ENCODE results near the gene YIPF1. TPM values are rescaled to one million over a fixed set of nuclear protein-coding genes. Genes with fewer than 3 reads are reported as not detected.
A peak's percentile ranks its signal among the peaks of the same experiment; 100 is the strongest.
"Not testable (repeated sequence)": the region's sequence is repeated elsewhere in the genome, so short reads cannot be mapped to it uniquely, and the experiment has no call there.

Gene YIPF1
- total RNA-seq, 1 donor from 2014 or later = 18.3 TPM

DNA sequence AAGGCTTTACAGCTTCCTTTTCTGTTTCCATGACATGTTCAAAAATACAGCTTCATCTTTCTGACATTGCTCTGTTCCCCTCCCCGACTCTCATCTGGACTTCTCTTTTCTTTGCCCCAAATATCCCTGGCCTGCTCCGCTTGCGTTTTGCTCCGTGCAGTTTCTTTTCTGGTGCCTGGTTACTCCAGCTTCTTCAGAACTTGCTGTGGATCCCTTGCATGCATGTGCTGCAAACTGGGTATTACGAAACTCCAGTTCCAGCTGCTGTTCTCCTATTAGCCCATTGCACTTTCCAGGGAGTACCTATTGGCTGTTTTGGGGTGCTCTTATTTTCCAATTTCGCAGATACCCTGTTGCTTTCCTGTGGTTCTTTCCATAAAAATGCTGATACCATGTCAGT is 41.6 kb downstream of the YIPF1 start:
- DNase-seq (ENCODE audit: low spot score) (no peak), ATAC-seq (no peak)

DNA sequence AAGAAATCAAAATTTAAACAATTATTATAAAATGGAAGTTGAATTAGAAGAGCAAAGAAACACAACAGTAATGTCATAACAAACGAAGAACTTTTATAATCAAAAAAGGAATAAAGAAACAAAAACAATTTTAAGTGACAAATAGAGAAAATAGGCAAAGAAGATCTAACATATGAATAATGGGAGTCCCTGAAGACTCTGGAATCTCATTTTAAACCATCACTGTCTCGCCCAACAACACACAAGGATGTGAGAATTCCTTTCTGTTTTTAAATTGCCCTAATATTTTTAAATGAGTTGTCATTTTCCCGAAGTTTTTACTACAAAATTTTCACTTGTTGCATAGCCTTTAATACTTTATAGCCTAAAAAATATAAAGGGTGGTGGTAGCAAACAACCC is 47.2 kb downstream of the YIPF1 start:
- ATAC-seq (no peak), DNase-seq (ENCODE audit: low spot score) (no peak)

DNA sequence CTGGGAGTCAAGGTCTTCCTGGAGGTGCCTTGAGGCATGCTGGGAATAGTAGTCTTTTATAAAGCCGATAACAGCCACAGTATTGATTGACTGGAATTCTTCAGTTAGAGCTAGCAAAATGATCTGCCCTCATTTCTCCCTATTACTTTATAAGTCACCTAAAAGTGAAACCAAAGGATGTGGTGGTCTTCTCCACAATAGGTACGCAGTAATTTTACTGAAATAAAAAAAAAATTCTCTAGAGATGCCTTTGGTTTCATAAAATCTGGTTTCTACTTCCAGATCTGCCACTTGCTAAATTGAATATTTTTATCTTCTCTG is 51.0 kb downstream of the YIPF1 start:
- DNase-seq (ENCODE audit: low spot score) = no peak
- ATAC-seq = no peak

DNA sequence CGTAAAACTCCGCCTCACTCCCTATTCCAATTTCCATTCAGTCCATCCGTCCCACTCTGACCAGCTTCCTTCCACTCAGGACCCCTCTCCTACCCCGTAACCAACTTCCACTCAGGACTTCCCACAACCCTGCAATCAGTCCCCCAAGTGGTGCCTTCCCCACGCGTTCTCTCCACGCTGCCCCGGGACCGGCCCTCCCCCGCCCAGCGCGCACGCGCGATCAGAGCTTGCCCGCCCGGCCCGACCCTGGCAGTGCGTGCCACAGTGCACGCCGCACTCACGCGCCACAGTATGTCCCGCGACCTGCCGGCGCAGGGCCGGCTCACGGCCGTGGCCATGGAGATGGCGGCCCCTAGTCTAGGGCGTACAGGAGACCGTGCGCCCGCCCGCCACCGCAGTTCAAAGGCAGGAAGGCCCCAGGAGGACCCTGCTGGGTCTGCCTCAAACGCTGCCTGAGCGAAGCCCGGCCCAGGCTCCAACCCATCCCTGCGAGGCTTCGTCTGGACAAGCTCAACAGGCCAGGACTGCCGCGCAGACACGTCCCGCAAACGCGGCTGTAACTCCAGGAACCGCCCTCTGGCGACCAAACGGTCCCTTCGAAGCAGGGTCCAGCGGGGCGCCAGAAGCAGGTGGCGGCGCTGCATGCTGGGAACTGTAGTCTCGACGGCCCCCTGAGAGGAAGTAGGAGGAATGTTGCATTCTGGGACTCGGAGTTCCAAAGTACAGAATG is 51.5 kb downstream of the YIPF1 start, which contains the start of gene NDC1:
Gene NDC1 (minus strand): TSS at position 373 of the 730 bp plus-strand sequence. CDS start 35 bp downstream, at position 338.
- DNase-seq (ENCODE audit: low spot score) (peak; percentile 93), ATAC-seq (peak; percentile 95)

DNA sequence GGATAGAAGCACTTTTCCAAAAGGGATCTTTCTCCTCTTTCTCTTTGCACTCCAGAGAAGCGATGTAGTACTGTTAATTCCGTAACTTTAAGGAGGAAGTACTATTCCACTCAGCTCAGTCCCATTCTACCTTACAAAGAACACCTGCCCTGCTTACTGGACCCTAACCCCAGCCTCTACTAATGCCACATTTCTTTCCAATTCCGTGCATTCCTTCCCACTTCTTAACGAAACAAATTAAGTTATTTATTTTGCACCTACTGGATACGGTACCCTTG is 52.0 kb downstream of the YIPF1 start:
- ATAC-seq (peak; percentile 4), DNase-seq (ENCODE audit: low spot score) (no peak)

DNA sequence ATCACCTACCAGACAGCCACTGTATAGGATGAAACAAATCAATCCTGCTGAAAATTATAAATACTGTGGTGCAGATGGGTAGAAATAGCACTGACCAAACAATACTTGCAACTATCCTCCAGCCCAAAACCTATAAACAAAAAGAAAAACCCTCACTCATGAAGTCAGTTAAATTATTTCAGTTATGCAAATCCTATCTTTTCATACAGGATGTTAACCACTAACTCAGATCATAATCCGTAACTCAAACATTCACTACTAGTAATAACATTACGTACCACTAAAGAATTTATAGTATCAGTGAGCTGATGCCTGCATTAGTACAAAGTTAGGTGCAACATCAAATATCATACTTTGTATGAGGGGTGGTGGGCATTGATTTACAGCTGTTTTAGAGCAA is 54.1 kb downstream of the YIPF1 start:
- ATAC-seq = no peak
- no peak for DNase-seq (ENCODE audit: low spot score)

DNA sequence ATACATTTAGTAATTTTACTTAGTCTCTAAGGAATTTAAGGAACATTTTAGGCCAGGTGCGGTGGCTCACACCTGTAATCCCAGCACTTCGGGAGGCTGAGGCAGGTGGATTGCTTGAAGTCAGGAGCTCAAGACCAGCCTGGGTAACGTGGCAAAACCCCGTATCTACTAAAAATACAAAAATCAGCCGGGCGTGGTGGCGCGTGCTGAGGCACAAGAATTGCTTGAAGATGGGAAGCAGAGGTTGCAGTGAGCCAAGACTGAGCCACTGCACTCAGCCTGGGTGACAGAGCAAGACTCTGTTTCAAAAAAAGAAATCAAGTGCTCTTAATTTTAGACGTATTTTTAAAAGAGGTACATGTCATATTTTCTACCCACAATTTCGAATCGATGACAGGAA is 54.8 kb downstream of the YIPF1 start:
- ATAC-seq = no peak

DNA sequence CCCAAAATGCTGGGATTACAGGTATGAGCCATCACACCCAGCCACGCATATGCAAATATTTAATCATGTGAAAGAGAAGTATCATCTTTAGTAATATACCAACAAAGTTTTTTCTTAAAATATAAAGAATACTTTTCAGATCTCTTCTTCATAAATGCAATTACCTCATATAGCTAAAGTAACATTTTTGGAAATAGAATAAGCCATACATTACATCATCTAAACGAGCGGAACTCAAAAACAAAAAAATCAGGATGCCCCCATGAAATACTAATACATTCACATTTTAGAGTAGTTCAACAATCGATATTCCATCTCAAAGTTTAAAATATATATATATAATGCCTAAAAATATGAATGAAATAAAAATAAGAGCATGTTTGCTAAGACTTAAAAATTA is 56.2 kb downstream of the YIPF1 start:
- no peak for DNase-seq (ENCODE audit: low spot score)
- ATAC-seq = no peak

More for the DNA sequence above, 54.8 kb downstream of the YIPF1 start:
- DNase-seq (ENCODE audit: low spot score) = no peak

DNA sequence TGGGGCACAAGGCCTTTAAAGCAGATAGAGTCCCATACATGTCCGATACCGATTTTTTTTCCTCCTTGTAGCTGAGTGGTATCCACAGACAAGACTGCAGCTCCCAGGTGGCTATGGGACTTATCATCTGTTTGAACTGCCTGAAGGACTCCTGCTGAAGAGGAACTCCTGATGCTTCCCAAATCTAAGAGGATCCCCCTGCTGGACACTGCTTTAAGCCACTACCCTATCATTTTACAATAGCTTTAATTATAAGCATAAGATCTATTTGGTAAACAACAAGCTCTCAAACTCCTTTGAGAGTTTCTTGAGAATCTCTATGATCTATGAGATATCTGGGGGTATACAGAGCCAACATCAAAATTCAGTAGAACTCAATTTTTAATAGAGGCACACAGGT is 63.2 kb downstream of the YIPF1 start:
- DNase-seq (ENCODE audit: low spot score) (no peak), ATAC-seq (no peak)

DNA sequence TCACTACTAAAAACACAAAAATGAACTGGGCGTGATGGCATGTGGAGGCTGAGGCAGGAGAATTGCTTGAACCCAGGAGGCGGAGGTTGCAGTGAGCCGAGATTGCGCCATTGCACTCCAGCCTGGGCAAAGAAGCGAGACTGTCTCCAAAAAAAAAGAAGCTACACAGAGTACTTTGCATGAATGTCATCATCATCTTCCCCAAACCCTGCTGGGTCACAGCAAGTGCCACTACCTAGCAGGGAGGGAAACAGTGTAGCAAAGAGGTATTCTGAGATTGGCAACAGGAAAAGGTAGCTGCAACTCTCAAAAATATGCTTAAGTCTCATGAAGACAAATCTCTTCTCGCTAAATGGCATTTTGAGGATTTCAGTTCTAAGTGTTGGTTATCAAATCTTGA is 64.3 kb downstream of the YIPF1 start:
- no peak for ATAC-seq
- DNase-seq (ENCODE audit: low spot score) = no peak

DNA sequence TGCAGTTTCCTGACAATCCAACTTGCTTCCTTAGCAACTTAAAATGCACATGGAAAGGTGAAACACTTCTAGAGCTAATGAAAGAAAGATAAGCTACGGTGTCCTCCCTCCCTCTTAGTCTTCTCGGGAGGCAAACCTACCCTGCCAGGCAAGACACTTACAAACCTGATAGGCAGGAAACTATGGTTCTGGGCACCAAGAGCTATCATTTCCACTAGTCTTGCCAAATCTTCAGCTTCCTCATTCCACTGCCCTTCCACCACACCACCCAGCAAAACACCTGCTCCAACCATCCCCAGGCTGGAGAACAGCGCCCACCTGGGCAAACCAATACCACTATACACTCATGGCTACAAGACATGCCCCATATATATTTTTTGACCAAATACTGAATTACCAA is 66.7 kb downstream of the YIPF1 start:
- ATAC-seq (no peak), DNase-seq (ENCODE audit: low spot score) (no peak)

DNA sequence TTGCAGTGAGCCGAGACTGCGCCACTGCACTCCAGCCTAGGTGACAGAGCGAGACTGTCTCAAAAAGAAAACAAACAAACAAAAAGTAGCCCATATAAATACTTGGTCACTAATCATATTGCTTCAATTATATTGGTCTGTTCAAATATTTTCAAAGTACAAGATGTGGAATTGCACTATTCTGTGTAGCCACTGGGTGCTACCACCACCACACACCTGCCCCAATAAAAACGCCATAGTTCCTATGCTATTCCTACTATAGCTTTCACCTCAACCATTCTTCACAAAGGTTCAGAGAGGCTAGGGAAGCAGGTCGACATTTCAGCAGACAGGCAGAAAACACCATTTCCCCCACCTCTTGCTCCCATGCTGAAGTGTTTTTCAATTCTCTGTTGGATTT is 68.2 kb downstream of the YIPF1 start:
- ATAC-seq = no peak
- no peak for DNase-seq (ENCODE audit: low spot score)

DNA sequence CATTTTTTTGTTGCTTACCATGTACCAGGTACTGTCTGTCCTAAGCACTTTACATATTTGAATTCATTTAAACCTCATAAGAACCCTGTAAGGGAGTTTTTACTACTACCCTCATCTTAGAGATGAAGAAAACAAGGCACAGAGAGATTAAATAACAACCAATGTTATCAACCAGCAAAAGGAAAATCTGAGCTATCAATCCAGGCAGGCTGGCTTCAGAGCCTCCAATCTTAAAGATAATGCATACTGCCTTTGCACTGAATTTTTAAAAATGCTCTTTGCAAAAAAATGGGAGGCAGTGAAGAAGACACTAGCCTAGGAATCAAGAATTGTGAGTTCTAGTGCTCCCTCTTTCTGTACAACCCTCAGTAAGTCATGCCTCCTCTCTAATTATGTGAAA is 70.2 kb downstream of the YIPF1 start:
- ATAC-seq (no peak), DNase-seq (ENCODE audit: low spot score) (no peak)

DNA sequence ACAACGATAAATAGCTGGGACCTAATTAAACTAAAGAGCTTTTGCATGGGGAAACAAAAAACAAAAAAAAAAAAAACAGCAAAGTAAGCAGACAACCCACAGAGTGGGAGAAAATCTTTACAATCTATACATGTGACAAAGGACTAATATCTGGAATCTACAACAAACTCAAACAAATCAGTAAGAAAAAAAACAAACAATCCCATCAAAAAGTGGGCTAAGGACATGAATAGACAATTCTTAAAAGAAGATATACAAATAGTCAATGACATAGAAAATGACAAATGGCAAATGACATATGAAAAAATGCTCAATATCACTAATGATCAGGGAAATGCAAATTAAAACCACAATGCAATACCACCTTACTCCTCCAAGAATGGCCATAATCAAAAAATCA is 73.0 kb downstream of the YIPF1 start:
- not testable (repeated sequence) for DNase-seq (ENCODE audit: low spot score); ATAC-seq

DNA sequence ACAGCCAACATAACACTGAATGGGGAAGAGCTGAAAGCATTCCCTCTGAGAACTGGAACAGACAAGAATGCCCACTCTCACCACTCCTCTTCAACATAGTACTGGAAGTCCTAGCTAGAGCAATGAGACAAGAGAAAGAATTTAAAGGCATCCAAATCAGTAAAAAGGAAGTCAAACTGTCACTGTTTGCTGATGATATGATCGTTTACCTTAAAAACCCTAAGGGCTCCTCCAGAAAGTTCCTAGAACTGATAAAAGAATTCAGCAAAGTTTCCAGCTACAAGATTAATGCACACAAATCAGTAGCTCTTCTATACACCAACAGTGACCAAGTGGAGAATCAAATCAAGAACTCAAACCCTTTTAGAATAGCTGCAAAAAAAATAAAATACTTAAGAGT is 74.1 kb downstream of the YIPF1 start:
- not testable (repeated sequence) for DNase-seq (ENCODE audit: low spot score); ATAC-seq

DNA sequence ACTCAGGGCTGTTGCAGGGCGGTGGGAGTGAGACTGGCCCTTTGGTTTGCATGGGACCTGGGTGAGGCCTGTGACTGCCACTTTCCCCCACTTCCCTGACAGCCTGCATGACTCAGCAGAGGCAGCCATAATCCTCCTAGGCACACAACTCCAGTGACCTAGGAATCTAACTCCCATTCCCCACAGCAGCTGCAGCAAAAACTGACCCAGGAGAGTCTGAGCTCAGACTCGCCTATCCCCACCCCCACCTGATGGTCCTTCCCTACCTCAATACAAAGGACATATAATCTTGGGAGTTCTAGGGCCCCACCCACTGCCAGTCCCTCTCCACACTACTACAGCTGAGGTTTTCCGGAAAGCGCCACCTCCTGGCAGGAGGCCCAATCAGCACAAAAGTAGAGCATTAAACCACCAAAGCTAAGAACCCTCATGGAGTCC is 78.2 kb downstream of the YIPF1 start:
- ATAC-seq (no peak), DNase-seq (ENCODE audit: low spot score) (no peak)

DNA sequence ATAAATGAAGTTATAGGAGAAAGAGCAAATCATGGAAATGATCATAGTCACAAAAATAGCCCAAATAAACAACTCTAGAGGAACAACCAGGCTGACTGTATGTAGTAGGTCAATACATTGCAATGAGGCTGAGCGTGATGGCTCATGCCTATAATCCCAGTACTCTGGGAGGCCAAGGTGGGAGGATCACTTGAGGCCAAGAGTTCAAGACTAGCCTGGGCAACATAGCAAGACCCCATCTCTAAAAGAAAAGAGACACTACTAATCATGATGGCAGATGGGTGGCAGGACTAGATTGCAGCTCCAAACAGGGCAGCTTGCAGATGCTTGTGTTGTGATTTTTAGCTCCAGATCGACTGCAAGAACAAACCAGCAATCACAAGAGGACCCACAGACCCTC is 79.1 kb downstream of the YIPF1 start:
- ATAC-seq (no peak), DNase-seq (ENCODE audit: low spot score) (no peak)

DNA sequence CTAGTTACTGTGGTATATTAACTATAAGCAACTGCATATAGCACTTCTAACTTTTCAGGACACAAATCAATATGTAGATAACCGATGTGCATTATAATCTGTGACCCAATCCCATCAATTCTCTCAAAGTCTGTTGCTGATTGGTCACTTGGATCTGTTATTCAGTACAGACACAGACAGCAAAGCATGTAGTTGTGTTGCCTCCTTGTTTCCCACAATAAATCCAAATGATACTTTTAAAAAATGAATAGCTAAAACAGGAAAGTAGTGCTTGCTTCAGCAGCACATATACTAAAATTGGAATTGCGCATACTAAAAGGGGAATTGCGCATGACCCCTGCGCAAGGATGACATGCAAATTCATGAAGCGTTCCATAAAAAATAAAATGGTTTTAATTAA is 79.6 kb downstream of the YIPF1 start:
- ATAC-seq (no peak), DNase-seq (ENCODE audit: low spot score) (no peak)

DNA sequence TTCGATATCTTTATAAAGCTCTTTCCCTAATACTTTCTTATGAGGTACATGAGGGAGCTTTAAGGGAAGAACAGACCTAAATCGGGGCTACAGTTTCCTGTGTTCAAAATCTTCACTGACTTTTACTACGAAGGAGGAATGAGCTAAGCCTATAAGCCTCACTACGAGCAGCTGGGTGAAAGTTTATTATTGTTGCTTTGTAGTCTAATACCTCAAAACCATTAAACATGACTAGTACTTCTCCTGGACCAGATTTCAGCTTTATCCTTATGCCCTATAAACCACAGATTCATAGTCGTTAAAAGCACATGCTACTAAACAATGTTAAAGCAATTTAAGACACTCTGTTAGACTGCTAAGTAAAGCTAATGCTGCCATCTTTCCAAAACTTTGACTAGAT is 81.7 kb downstream of the YIPF1 start:
- ATAC-seq (no peak), DNase-seq (ENCODE audit: low spot score) (no peak)

DNA sequence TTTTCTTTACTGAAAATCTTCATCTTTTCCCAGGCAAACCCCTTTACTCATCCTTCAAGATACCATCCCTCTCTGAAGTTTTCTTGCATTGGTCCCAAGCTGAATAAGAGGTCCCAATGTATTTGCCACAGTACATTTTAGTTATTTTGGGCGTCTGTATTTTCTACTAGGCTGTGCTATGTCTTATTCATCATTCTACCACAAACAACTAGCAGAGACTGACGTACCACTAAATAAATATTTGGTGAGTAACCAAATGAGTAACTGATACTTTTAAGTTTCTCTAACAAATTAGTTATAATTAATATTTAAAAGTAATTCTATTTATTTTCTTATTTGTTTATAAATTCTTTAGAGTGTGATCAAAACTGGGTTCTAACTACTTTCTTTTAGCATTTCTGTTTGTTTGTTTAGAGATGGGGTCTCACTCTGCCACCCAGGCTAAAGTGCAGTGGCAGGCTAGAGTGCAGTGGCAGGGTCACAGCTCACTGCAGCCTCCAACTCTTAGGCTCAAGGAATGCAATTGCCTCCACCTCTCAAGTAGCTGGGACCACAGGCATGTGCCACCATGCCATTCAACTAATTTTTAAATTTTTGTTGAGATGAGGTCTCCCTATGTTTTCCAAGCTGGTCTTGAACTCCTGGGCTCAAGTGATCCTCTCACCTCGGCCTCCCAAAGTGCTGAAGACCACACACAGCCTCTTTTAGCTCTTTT is 84.6 kb downstream of the YIPF1 start:
- ATAC-seq (no peak), DNase-seq (ENCODE audit: low spot score) (no peak)

DNA sequence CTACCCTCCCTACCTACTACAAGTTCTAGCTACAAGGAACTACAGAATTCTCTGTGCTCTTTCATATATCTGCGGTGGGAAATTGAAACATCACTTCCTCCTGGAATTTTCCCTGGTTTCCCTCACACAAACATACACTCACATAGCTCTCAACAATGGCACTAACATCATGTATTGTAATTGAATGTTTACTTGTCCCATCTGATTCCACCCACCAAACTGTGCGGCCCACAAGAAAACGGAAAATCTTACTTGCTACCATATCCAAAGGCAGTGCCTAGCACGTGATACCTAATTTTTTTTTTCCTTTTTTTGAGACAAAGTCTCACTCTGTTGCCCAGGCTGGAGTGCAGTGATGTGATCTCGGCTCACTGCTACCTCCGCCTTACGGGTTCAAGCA is 85.4 kb downstream of the YIPF1 start:
- no peak for ATAC-seq
- no peak for DNase-seq (ENCODE audit: low spot score)
